CD4-positive, alpha-beta T cell treated with Interleukin-21 for 1 hour (primary cell): Measurements from ENCODE around the gene GZMM.
A peak's percentile ranks its signal among the peaks of the same experiment; 100 is the strongest.

Experiments
- DNase-seq: peaks from one replicate; pipeline ENCODE4 v3.0.0-alpha.2; 2020

The GZMM gene

DNA sequence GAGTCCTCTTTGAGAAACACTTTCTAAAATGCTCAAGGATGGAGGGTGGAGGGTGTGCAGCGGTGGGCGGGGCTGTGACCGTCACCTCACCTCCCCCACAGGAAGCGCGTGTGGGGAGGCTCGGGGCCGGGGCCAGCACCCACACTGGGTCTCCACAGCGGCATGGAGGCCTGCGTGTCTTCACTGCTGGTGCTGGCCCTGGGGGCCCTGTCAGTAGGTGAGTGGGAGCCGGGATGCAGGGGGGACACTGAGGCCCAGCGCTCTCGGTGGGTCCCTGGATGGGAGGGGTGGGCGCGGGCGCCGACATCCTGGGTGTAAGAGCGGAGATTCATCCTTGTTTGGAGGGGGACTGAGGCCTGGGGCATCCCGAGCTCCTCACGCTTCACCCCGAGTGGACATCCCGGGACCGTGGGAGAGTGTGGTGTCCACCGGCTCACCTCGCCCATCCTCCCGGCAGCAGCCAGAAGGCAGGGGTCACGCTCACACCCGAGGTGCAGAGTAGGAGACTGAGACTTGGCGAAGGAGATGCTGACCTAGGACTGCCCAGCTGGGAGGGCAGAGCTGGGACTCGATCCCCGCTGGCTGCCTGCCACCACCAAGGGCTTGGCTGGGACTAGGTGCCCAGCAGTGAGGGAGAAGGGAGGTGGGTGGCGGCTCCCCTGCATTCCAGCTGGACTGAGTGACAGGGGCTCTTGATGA lies at the start of gene GZMM:
Gene GZMM, plus strand, starts transcription at position 144 of the 699 bp plus-strand sequence. Its CDS starts 19 bp downstream, at position 163.
- peak; percentile 90 for DNase-seq

DNA sequence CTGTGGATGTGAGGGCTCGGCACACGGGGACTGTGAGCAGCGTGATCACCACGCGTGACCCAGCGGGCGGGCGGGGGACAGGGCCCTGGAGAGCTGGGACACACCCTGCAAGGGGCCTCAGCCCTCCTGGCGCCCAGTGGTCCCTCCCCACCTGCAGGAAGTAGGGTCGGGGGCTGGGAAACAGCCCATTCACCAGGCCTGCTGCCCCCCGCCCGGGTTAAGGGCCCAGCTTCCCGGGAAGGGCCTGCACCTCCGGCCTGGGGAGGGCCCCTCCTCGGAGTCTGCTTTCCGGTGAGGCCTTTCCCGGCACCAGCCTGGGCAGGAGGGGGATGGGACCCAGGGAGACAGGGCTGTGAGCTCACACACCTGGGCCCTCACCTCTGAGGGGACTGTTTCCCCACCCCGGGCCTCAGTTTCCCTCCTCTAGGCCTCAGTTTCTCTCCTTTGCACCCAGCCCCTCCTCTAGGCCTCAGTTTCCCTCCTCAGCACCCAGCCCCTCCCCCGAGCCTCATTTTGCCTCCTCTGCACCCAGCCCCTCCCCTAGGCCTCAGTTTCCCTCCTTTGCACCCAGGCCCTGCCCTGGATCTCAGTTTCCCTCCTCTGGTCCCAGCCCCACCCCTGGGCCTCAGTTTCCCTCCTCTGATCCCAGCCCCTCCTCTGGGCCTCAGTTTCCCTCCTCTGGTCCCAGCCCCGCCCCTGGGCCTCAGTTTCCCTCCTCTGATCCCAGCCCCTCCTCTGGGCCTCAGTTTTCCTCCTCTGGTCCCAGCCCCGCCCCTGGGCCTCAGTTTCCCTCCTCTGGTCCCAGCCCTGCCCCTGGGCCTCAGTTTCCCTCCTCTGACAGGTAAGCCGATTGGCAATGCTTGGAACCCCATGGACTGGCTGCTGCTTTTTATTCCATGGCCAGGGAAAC lies 49.4 kb upstream of the GZMM start:
- no peak for DNase-seq

DNA sequence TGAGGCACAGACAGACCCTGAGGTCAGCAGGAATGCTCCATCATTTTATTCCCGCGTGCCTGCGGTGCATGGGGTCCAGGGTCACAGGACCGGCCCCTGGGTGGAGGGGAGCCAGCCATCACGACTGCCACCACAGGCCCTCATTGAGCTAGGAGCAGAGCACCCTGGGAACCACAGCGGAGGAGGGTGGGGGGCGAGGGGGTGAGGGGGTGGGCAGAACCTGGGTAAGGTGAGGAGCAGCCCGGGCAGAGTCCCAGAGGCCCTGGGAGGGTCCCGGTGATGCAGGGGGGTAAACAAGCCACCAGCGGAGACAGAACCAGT lies 48.8 kb upstream of the GZMM start:
- no peak for DNase-seq

DNA sequence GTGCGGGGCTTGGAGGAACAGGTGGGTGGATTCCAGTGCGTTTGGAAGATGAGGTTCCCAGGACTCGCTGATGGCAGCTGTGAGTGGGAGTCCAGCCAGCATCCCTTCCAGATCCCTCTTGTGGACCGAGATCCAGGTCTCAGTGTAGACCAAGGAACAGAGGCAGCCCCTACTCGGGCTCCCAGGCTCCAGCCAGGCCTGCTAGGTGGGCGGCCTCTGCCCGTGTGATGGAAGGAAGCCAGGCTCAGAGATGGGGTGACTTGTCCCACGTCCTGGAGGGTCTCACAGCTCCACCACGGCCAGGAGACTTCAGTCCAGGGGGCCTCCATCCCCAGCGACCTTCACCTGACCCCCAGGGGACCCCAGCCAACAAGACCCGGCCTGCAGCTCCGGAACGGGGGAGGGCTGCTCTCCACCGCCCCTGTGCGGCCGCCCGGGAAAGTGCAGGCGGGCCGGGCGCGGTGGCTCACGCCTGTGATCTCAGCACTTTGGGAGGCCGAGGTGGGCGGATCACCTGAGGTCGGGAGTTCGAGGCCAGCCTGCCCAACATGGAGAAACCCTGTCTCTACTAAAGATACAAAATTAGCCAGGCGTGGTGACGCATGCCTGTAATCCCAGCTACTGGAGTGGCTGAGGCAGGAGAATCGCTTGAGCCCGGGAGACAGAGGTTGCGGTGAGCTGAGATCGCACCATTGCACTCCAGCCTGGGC lies 48.3 kb upstream of the GZMM start:
- peak; percentile 52 for DNase-seq

DNA sequence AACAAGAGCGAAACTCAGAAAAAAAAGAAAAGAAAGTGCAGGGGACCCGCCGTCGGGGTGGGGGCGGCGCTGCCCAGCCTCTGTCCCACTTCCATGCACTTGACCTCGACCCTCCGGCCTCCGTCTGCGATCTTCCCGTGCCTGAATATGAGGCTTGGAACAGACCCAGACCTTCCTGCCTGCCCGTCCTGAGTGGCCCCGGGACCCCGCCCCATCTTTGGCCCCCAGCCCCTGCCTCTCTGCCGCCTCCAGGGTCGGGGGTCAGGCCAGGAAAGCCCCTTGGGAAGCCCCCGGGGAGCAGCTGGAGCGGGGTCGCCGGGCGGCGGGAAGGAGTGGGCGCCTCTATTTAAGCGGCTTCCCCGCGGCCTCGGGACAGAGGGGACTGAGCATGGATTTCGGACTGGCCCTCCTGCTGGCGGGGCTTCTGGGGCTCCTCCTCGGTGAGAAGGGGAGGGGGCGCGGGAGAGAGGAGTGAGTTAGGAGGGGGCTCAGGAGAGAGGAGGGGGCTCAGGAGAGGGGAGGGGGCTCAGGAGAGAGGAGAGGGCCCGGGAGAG lies 47.7 kb upstream of the GZMM start, which contains the start of gene MADCAM1:
Gene MADCAM1, plus strand, starts transcription at position 375 of the 554 bp plus-strand sequence. Its CDS starts 14 bp downstream, at position 389.
- DNase-seq, result no peak

DNA sequence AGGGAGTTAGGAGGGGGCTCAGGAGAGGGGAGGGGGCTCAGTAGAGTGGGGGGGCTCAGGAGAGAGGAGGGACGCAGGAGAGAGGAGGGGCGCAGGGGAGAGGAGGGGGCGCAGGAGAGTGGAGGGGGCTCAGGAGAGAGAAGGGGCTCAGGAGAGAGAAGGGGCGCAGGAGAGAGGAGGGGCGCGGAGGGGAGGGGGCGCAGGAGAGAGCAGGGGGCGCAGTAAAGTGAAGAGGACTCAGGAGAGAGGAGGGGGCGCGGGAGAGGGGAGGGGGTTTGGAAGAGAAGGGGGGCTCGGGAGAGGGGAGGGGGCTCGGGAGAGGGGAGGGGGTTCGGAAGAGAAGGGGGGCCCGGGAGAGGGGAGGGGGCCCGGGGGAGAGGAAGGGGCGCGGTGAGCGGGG lies 46.9 kb upstream of the GZMM start:
- DNase-seq, result no peak

DNA sequence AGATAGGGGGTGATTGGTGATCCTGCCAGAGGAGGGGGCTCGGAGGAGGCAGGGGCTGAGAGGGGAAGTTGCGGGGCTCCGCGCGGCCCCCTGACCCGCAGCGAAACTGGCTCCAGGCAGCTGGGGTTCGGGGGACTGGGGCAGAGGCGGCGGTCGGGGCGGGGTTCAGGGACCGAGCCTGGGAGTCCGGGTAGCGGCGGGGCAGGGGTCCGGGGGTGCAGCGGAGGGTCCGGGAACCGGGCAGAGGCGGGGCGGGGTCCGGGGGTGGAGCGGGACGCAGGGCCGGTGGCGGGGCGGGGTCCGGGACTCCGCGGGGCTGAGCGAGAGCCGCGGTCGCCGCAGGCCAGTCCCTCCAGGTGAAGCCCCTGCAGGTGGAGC lies 46.4 kb upstream of the GZMM start:
- DNase-seq, result no peak

DNA sequence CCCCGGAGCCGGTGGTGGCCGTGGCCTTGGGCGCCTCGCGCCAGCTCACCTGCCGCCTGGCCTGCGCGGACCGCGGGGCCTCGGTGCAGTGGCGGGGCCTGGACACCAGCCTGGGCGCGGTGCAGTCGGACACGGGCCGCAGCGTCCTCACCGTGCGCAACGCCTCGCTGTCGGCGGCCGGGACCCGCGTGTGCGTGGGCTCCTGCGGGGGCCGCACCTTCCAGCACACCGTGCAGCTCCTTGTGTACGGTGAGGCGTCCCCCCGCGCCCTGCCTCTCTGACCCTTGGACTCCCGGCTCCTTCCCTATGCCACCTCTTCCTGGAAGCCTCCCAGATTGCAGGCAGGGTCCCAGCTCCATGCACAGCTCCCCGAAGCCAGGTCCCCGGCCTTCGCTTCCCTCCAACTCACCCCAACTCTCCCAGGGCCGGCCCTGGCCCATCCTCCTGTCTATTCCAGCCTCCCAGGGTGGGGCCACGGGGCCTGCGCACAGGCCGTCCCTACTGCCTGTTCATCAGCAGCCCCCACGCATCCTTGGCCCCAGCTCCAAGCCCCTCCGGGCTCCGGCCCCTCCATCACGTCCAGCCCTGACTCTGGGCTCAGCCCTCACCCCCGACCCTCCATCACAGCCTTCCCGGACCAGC lies 45.9 kb upstream of the GZMM start:
- no peak for DNase-seq

DNA sequence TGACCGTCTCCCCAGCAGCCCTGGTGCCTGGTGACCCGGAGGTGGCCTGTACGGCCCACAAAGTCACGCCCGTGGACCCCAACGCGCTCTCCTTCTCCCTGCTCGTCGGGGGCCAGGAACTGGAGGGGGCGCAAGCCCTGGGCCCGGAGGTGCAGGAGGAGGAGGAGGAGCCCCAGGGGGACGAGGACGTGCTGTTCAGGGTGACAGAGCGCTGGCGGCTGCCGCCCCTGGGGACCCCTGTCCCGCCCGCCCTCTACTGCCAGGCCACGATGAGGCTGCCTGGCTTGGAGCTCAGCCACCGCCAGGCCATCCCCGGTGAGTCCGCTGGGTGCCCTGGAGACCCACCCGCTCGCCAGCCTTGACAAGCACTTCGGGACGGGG lies 45.4 kb upstream of the GZMM start:
- no peak for DNase-seq

DNA sequence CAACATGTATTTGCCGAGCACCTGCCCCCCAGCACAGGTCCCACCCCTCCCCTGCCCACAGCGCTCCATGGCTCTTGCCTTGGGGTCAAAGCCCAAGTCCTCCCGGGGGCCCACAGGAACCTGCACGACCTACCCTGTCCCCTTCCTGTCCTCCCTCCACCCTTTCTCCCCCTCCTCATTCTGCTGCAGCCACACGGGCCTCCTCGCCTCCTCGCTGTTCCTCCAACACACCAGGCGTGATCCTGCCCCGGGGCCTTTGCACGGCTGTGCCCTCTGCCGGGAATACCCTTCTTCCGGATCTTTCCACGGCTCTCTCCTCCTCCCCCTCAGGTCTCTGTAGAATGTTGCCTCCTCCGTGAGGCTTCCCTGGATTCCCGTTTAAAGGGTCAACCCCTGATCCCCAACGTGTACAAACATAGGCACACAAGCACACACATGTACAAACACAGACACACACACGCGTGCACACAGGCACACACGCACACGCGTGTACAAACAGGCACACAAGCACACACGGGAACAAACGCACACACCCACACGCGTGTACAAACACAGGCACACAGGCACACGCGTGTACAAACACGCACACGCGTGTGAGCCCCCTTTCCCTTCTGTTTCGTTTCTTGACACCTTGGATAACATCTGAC lies 44.8 kb upstream of the GZMM start:
- DNase-seq, result no peak

DNA sequence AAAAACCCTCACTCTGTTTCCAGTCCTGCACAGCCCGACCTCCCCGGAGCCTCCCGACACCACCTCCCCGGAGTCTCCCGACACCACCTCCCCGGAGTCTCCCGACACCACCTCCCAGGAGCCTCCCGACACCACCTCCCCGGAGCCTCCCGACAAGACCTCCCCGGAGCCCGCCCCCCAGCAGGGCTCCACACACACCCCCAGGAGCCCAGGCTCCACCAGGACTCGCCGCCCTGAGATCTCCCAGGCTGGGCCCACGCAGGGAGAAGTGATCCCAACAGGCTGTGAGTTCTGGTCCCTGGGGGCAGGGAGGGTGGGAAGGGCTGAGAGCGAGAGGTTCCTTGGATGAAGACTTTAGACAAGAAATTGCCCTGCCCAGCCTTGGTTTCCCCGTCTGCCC lies 42.2 kb upstream of the GZMM start:
- DNase-seq, result no peak

DNA sequence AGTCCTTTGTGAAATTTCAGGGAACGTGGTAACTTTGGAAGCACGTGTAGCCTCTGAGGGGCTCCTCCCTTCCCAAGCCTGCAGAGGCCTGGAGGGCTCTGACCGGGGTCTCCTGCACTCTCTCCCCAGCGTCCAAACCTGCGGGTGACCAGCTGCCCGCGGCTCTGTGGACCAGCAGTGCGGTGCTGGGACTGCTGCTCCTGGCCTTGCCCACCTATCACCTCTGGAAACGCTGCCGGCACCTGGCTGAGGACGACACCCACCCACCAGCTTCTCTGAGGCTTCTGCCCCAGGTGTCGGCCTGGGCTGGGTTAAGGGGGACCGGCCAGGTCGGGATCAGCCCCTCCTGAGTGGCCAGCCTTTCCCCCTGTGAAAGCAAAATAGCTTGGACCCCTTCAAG lies 39.2 kb upstream of the GZMM start:
- DNase-seq, result no peak

DNA sequence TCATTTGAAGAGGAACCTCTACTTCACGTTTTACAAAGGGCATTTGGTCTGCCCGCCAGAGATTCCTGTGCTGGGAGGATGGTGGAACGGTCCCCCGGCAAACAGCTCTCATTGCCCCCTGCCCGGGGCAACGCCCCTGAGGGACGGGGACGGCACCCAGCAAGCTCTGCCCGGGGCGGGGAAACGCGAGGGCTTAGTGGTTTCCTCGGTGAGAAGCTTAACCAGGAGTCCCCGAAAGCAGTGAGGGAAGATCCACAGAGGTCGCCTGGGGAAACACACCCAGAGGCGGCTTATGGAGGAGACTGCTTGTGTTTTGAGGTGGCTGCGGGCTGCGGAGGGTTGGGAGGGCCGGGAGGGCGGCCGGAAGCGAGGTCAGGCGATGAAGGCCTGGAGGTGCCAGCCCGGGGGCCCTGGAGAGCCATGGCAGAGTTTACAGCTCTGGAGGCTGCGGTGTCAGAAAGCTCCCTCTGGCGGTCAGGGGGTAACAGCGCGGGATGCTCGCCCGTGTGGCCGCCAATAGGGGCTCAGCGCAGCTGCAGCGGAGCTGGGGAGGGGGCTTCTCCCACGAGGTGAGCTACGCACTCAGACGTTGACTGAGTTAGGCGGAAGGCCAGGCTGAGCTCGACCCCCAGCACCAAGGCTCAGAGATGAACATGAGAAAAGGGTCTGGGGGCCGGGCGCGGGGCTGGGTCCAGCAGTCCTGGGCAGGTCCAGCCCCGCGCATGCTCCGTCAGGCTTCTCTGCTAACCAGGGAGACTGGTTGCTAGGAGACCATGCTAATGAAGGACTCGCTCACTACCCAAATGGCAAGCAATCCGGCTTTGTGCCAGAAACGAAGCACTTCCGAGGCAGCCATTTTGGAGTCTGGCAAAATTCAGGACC lies 37.2 kb upstream of the GZMM start:
- peak; percentile 97 for DNase-seq

DNA sequence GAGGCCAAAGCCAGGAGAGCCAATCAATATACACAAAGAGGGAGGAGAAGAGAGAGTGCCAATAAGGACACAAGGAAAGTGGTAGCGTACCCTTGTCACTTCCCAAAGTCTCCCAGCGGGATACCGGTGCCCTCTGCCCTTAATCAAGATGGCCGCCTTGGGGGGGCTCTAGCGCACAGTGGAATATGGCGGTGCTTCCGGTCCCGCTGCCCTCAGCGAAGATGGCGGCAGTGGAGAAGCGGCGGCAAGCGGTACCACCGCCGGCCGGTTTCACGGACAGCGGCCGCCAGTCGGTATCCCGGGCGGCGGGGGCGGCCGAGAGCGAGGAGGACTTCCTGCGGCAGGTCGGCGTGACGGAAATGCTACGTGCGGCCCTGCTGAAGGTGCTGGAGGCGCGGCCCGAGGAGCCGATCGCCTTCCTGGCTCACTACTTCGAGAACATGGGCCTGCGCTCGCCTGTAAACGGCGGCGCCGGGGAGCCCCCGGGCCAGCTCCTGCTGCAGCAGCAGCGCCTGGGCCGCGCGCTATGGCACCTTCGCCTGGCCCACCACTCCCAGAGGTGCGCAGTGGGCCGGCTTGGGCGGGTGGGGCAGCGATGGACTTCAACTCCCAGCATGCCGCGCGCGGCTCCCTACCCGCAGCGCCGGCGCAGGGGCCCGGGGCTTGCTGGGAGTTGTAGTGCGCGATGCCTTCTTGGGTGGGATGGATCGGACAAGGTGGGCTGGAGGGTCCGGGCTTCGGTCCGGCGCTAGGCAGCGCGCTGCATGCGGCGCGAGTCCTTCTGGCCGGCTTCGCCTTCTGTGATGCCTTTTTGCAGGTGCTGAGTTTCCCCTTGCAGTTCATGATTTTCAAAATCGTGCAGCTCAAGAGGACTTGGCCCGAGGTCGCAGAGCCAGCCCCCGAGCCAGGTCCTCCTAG lies 36.3 kb upstream of the GZMM start, which contains the start of gene TPGS1:
Gene TPGS1, plus strand, starts transcription at position 212 of the 918 bp plus-strand sequence. Its CDS starts 10 bp downstream, at position 222.
- DNase-seq, result peak; percentile 77

DNA sequence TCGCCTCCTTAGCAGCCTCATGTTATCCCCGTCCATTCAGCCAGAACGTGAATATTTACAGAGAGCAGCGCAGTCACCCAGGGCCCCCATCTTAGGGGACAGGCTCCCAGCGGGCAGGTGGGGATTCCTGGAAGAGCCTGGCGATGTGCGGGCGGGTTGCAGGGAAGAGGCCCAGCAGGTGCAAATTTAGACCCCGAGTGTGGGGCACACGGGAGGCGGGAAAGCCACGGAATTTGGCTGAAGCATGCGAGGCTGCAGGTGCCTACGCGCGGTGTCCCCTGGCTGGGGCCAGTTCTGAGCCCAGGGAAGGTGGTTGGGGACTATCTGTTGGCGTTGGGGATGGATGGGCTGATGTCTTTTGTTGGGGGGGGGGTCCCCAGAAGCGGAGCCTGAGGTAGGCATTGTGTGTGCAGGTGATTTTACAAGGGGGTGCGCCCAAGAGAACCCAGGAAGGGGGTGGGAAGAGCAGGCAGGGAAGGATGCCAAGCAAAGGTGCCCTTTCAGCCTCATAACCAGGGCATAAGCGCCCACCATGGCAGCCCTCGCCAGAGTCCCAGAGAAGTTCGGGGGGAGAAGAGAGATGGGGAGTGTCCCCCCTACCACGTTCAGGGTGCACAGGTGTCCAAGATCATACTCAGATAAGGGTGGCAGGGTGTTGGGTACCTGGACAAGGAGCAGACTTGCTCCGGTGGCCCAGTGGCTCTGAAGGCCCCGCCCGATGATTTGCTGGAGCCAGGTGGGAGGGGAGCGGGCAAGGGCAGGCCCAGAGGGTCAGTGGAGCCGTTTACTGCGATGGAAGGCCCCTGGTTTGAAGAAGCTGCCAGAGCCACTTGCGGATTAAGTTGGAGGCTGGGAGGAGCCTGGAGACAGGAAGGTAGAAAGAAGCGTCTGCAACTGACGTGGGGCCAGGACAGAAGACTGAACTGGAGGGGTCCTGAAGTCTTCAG lies 35.4 kb upstream of the GZMM start:
- no peak for DNase-seq

DNA sequence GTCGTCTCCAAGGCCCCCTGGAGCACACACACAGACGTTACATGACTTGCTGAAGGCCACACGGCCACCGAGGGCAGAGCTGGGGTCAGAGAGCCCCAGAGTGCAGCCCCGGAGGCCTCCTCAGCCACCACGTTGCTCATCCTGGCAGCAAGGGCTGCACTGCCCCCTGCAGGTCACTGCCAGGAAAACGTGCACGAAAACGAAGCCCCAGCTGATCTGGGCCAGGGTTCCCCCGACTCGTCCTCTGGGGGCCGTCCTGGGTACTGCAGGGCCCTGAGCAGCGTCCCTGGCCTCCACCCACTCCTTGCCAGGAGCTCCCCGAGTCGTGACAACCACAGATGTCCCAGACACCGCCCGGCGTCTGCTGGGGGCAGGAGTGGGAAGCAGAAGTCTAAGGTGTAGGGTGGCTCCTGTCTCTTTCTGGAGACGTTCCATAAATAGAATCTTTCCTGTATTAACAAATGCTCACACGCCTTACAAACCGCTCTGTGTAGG lies 33.2 kb upstream of the GZMM start:
- peak; percentile 95 for DNase-seq

DNA sequence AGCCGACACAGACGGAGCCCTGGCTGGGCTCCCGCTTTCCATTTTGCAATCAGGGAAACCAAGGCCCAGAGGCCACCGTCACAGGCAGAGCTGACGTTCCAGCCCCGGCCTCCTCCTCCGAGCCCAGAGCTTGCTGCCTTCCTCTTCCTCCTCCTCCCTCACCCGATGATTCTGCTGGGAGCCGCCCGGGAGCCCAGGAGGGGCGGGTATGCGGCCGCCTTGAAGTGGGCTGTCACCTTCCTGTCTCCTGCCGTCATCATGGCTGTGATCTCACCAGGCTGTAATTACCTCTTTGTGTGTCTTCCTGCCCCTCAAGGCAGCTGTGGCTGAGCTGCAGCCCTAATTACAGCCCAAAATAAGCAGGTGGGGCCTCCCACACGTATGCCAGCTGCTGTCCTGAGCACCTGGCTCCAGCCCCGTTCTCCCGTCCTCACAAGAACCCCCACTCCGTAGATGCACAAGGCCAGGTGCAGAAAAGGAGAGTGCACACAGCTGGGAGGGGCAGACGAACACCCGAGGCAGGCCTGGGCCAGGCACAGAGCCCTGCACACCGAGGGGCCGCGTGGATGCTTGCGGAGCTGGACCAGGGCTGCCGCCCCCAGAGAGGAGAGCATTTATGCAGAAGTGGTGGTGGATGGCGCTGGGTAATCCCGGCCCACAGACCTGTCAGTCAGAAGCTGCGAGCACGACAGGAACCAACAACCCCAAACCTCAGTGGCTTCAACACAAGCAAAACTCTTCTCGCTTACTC lies 32.6 kb upstream of the GZMM start:
- peak; percentile 92 for DNase-seq
